ENCODE results near the gene RFC2.

DNA sequence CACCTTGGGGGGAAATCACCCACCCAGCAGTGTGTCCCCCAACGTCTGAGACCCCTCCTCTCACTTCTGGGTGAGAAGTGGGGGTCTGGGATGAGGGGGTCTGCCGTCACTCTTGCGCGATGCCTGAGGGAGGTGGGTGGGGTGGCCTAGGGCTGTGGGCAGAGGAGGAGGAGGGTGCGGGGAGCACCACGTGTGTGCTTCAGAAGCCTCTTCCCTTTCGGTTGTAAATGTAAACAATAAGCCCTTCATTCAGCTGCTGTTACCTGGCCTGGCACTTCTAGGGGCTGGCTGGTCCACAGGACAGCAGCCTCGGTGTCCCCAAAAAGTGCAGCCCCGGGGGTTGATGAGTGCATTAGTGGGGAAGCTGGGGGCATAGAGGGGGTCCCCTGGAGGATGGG, 36.4 kb upstream of the RFC2 start:
- TF ChIP-seq REST (IDR thresholded peaks at IDR 0.05; ENCODE audit: low read depth) (no peak), RAD21 (IDR thresholded peaks at IDR 0.05; ENCODE audit: low read depth) (no peak), CREB1 (IDR thresholded peaks at IDR 0.05; ENCODE audit: low read depth) (no peak), TCF12 (IDR thresholded peaks at IDR 0.05; ENCODE audit: low read depth) (no peak), EGR1 (IDR thresholded peaks at IDR 0.05) (no peak), ZBTB7A (IDR thresholded peaks at IDR 0.05; ENCODE audit: low read depth) (no peak), FOXM1 (IDR thresholded peaks at IDR 0.05; ENCODE audit: borderline replicate concordance, low read depth) (no peak)
